ENCODE results near the gene CHGA. TPM values are rescaled to one million over a fixed set of nuclear protein-coding genes. Genes with fewer than 3 reads are reported as not detected.

CHGA gene
- total RNA-seq, 4 donors from 2014 or later: 116 to 425 (median 310) TPM

- H3K27ac ChIP-seq: no peak overlapping the region
- DNase-seq: no peak
- no peak for TF ChIP-seq CTCF (IDR thresholded peaks at IDR 0.05)
- TF ChIP-seq POLR2A (IDR thresholded peaks at IDR 0.05): no peak
- H3K27me3 ChIP-seq: no peaks in the 10 kb centered on the region
- H3K4me3 ChIP-seq: no peak overlapping the region
- H3K36me3 ChIP-seq: no peaks in the 10 kb centered on the region
- H3K9me3 ChIP-seq: no peaks in the 10 kb centered on the region
- H3K4me1 ChIP-seq: no peaks in the 10 kb centered on the region
Observed at GRCh38 chr14:92928961-92929688, 6.2 kb downstream of the CHGA start.

GRCh38 chr14:92929689-92930608 is 7.0 kb downstream of the CHGA start:
- Histone ChIP-seq H3K27ac (no peak overlapping the region), H3K4me3 (no peak overlapping the region), H3K4me1 (no peaks in the 10 kb centered on the region), H3K36me3 (no peaks in the 10 kb centered on the region), H3K9me3 (no peaks in the 10 kb centered on the region), H3K27me3 (no peaks in the 10 kb centered on the region)
- TF ChIP-seq CTCF (IDR thresholded peaks at IDR 0.05): no peak
- no peak for TF ChIP-seq POLR2A (IDR thresholded peaks at IDR 0.05)
- no peak for DNase-seq

- H3K36me3 ChIP-seq: peaks cover 0 to 3% (median 0%) of the 10 kb centered on the region in 3 donors
Observed at GRCh38 chr14:92930737-92931602, 8.0 kb downstream of the CHGA start.

GRCh38 chr14:92931681-92932447 is 8.9 kb downstream of the CHGA start:
- no peaks in the 10 kb centered on the region for H3K9me3 ChIP-seq
- H3K4me3 ChIP-seq: no peak overlapping the region
- H3K27me3 ChIP-seq: no peaks in the 10 kb centered on the region
- H3K36me3 ChIP-seq: peaks cover 0 to 12% (median 0%) of the 10 kb centered on the region in 3 donors
- no peak for TF ChIP-seq POLR2A (IDR thresholded peaks at IDR 0.05)
- no peak for TF ChIP-seq CTCF (IDR thresholded peaks at IDR 0.05)
- H3K27ac ChIP-seq: no peak overlapping the region
- DNase-seq: no peak
- no peaks in the 10 kb centered on the region for H3K4me1 ChIP-seq

More at GRCh38 chr14:92930737-92931602, 8.0 kb downstream of the CHGA start:
- H3K4me3 ChIP-seq: no peak overlapping the region
- H3K9me3 ChIP-seq: no peaks in the 10 kb centered on the region
- DNase-seq: no peak
- no peak for TF ChIP-seq POLR2A (IDR thresholded peaks at IDR 0.05)
- no peak for TF ChIP-seq CTCF (IDR thresholded peaks at IDR 0.05)
- H3K4me1 ChIP-seq: no peaks in the 10 kb centered on the region
- no peak overlapping the region for H3K27ac ChIP-seq
- H3K27me3 ChIP-seq: no peaks in the 10 kb centered on the region

Data from Peyer's patch (tissue), 4 donors.